Measurements from ENCODE around the gene CBFA2T2. TPM values are rescaled to one million over a fixed set of nuclear protein-coding genes. Genes with fewer than 3 reads are reported as not detected.

Gene CBFA2T2
- total and polyA plus RNA-seq, 12 donors = 5.3 to 16.7 (median 9.4) TPM

GRCh38 chr20:33649201-33649681 lies 159.3 kb downstream of the CBFA2T2 start:
- peak in 2 of 7 donors; percentile 25 to 62 for DNase-seq
- H3K36me3 ChIP-seq (replicated peaks in 1 of 2) = peaks cover 0 to 15% of the 10 kb centered on the region in 2 donors
- no peaks in the 10 kb centered on the region for H3K27me3 ChIP-seq
- TF ChIP-seq POLR2A (IDR thresholded peaks at IDR 0.05) = no peak
- no peak for TF ChIP-seq CTCF (IDR thresholded peaks at IDR 0.05)
- intact Hi-C loops (cut with DNase I) = loop anchor here in 1 of 2 donors (5.0 kb wide), 1 partner anchor 197 kb away; no protein-coding TSS in a partner anchor
- 76 to 81% (median 79%) methylated on average over 14 to 19 of the region's 19 CpGs for WGBS, 4 donors
- peaks cover 0 to 14% of the 10 kb centered on the region in 2 donors for H3K4me1 ChIP-seq (replicated peaks in 1 of 2)
- no peaks in the 10 kb centered on the region for H3K9me3 ChIP-seq (replicated peaks in 1 of 3)
- H3K4me3 ChIP-seq = no peak overlapping the region
- H3K27ac ChIP-seq = no peak overlapping the region

GRCh38 chr20:33650111-33650752 lies 160.3 kb downstream of the CBFA2T2 start:
- intact Hi-C loops (cut with DNase I) = no loop called here
- Histone ChIP-seq H3K36me3 (replicated peaks in 1 of 2) (peaks cover 0 to 6% of the 10 kb centered on the region in 2 donors), H3K27ac (no peak overlapping the region), H3K27me3 (no peaks in the 10 kb centered on the region), H3K4me3 (no peak overlapping the region), H3K9me3 (replicated peaks in 1 of 3) (no peaks in the 10 kb centered on the region), H3K4me1 (replicated peaks in 1 of 2) (peaks cover 0 to 14% of the 10 kb centered on the region in 2 donors)
- TF ChIP-seq CTCF (IDR thresholded peaks at IDR 0.05) (no peak), POLR2A (IDR thresholded peaks at IDR 0.05) (no peak)
- 81 to 88% (median 85%) methylated on average over 11 of the region's 11 CpGs for WGBS, 4 donors
- DNase-seq = no peak

- Histone ChIP-seq H3K27me3 (no peaks in the 10 kb centered on the region), H3K36me3 (replicated peaks in 1 of 2) (no peaks in the 10 kb centered on the region), H3K9me3 (replicated peaks in 1 of 3) (no peaks in the 10 kb centered on the region), H3K4me1 (replicated peaks in 1 of 2) (peaks cover 0 to 14% of the 10 kb centered on the region in 2 donors), H3K27ac (no peak overlapping the region), H3K4me3 (no peak overlapping the region)
- intact Hi-C loops (cut with DNase I) = no loop called here
- TF ChIP-seq CTCF (IDR thresholded peaks at IDR 0.05) (no peak), POLR2A (IDR thresholded peaks at IDR 0.05) (no peak)
- DNase-seq = peak in 2 of 7 donors; percentile 16 to 25
- 69 to 80% (median 73%) methylated on average over 8 to 10 of the region's 10 CpGs for WGBS, 4 donors
Observed at GRCh38 chr20:33650753-33651561, 161.1 kb downstream of the CBFA2T2 start.

- H3K9me3 ChIP-seq (replicated peaks in 1 of 3) = no peaks in the 10 kb centered on the region
- 68 to 73% (median 72%) methylated on average over 13 of the region's 13 CpGs for WGBS, 4 donors
- no peak overlapping the region for H3K4me3 ChIP-seq
- DNase-seq = peak in 3 of 7 donors; percentile 18 to 54 (median 26)
- peaks cover 0 to 14% of the 10 kb centered on the region in 2 donors for H3K4me1 ChIP-seq (replicated peaks in 1 of 2)
- TF ChIP-seq CTCF (IDR thresholded peaks at IDR 0.05) (no peak), POLR2A (IDR thresholded peaks at IDR 0.05) (no peak)
- no peaks in the 10 kb centered on the region for H3K27me3 ChIP-seq
- H3K36me3 ChIP-seq (replicated peaks in 1 of 2) = no peaks in the 10 kb centered on the region
- no peak overlapping the region for H3K27ac ChIP-seq
- intact Hi-C loops (cut with DNase I) = no loop called here
Observed at GRCh38 chr20:33651562-33652048, 161.7 kb downstream of the CBFA2T2 start.
